ENCODE data around the gene SECISBP2. TPM values are rescaled to one million over a fixed set of nuclear protein-coding genes. Genes with fewer than 3 reads are reported as not detected.

Gene SECISBP2
- total and polyA plus RNA-seq, 2 of the 13 experiments (the other 11 are each of a cell fraction or from before 2014, with no cell fraction given), result 32.4 to 38.0 TPM

- CTCF ChIA-PET (ENCODE audit: low intra/inter-chr PET ratio, low total read pairs), result no interaction called here
- ATAC-seq, result no peak
- H3K36me3 ChIP-seq (replicated peaks in 1 of 2; ENCODE audit: control insufficient read depth in 1 of 2, insufficient read depth in 2 of 2, low read length in 2 of 2), result peaks cover 19 to 61% of the 10 kb centered on the region in 2 experiments
Measured at GRCh38 chr9:89347651-89348050, 29.4 kb downstream of the SECISBP2 start.

DNA sequence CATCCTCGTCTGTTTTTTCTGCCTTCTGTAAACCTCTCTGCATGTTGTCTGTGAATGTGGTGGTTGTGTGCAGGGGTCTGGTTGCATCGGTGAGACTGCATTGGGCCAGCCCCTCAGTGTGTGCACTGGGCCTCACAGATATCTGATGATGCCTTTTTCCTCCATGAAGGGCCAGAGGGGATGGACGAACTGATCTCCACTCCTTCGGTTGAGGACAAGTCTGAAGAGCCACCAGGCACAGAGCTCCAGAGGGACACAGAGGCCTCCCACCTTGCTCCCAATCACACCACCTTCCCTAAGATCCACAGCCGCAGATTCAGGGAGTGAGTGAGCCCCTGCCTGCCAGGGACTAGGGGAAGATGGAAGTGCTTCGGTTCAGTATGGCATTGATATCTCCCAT lies 31.3 kb downstream of the SECISBP2 start:
- FAIRE-seq, result no peak
- TF ChIP-seq, protein P1, sequence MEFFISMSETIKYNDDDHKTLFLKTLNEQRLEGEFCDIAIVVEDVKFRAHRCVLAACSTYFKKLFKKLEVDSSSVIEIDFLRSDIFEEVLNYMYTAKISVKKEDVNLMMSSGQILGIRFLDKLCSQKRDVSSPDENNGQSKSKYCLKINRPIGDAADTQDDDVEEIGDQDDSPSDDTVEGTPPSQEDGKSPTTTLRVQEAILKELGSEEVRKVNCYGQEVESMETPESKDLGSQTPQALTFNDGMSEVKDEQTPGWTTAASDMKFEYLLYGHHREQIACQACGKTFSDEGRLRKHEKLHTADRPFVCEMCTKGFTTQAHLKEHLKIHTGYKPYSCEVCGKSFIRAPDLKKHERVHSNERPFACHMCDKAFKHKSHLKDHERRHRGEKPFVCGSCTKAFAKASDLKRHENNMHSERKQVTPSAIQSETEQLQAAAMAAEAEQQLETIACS (CRISPR knock-in tag; IDR thresholded peaks at IDR 0.05), result no peak
- TF ChIP-seq ZNF614 (CRISPR knock-in tag; IDR thresholded peaks at IDR 0.05; ENCODE audit: borderline replicate concordance) (no peak), SETDB1 (CRISPR knock-in tag; IDR thresholded peaks at IDR 0.05; ENCODE audit: borderline replicate concordance) (no peak), AFF4 (CRISPR knock-in tag; IDR thresholded peaks at IDR 0.05) (no peak), ZNF580 (CRISPR knock-in tag; IDR thresholded peaks at IDR 0.05; ENCODE audit: borderline replicate concordance, low read depth) (no peak)

More at GRCh38 chr9:89347651-89348050, 29.4 kb downstream of the SECISBP2 start:
- BruUV-seq (replicated peaks), result no TSS peak
- H3K27me3 ChIP-seq (ENCODE audit: control insufficient read depth in 1 of 2, insufficient read depth in 2 of 2, low read length in 2 of 2), result no peaks in the 10 kb centered on the region
- H3K4me3 ChIP-seq (replicated peaks in 1 of 3; ENCODE audit: insufficient read depth in 1 of 3, low read depth in 2 of 3, low read length in 3 of 3), result no peak overlapping the region
- H3K4me2 ChIP-seq (ENCODE audit: low read depth, low read length), result no peak overlapping the region
- no peaks in the 10 kb centered on the region for H4K20me1 ChIP-seq (ENCODE audit: insufficient read depth, low read length)
- FAIRE-seq (no peak), DNase-seq (ENCODE audit: low spot score) (no peak)
- intact Hi-C loops (cut with micrococcal nuclease; ENCODE audit: unreplicated experiment), result no loop called here
- 98% methylated on average over 4 of the region's 5 CpGs for WGBS (ENCODE audit: low lambda C conversion rate)
- no peak overlapping the region for H2AFZ ChIP-seq (ENCODE audit: low read length)
- peaks cover 26% of the 10 kb centered on the region for H3K4me1 ChIP-seq (ENCODE audit: insufficient read depth, low read length)
- no peaks in the 10 kb centered on the region for H3K79me2 ChIP-seq (ENCODE audit: insufficient read depth, low read length)
- no peaks in the 10 kb centered on the region for H3K9me3 ChIP-seq (ENCODE audit: low read length)
- TF ChIP-seq, protein P2, sequence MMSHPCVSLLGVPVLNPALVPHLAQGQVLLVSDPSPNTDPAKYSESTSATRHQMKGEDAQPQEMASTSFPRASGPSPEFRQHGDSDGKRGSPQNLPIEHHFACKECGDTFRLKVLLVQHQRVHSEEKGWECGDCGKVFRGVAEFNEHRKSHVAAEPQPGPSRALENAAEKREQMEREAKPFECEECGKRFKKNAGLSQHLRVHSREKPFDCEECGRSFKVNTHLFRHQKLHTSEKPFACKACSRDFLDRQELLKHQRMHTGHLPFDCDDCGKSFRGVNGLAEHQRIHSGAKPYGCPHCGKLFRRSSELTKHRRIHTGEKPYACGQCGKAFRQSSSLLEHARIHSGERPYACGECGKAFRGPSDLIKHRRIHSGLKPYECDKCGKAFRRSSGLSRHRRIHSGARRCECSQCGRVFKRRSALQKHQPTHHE (CRISPR knock-in tag; IDR thresholded peaks at IDR 0.05; ENCODE audit: borderline replicate concordance), result no peak
- TF ChIP-seq ZNF773 (CRISPR knock-in tag; IDR thresholded peaks at IDR 0.05; ENCODE audit: borderline replicate concordance), result no peak
- no peak for TF ChIP-seq ZNF10 (CRISPR knock-in tag; IDR thresholded peaks at IDR 0.05; ENCODE audit: borderline replicate concordance, low read depth)
- no peak for TF ChIP-seq ZNF234 (CRISPR knock-in tag; conservative IDR thresholded peaks at IDR 0.05)
- TF ChIP-seq ISL2 (CRISPR knock-in tag; IDR thresholded peaks at IDR 0.05), result no peak
- no peak for TF ChIP-seq KAT7 (CRISPR knock-in tag; IDR thresholded peaks at IDR 0.05; ENCODE audit: borderline replicate concordance)
- TF ChIP-seq ZSCAN20 (CRISPR knock-in tag; IDR thresholded peaks at IDR 0.05; ENCODE audit: borderline replicate concordance), result no peak
- no peak overlapping the region for H3K27ac ChIP-seq (ENCODE audit: extremely low read length, insufficient read depth, low read length)
- H3K9ac ChIP-seq (ENCODE audit: insufficient read depth, low read depth, low read length), result no peak overlapping the region
- in situ Hi-C loops (cut with HindIII; ENCODE audit: extremely low pct_ligation_motif_present, low pct_unique_long_range_greater_than_20kb), result no loop called here
- POLR2A ChIA-PET, result interaction anchor here (0.9 kb wide), 1 partner anchor 31 kb away, joined by 6 read pairs; no protein-coding TSS in a partner anchor

More for the DNA sequence above, 31.3 kb downstream of the SECISBP2 start:
- no peak overlapping the region for H3K9ac ChIP-seq (ENCODE audit: insufficient read depth, low read depth, low read length)
- H3K36me3 ChIP-seq (replicated peaks in 1 of 2; ENCODE audit: control insufficient read depth in 1 of 2, insufficient read depth in 2 of 2, low read length in 2 of 2), result peaks cover 22 to 63% of the 10 kb centered on the region in 2 experiments
- in situ Hi-C loops (cut with HindIII; ENCODE audit: extremely low pct_ligation_motif_present, low pct_unique_long_range_greater_than_20kb) (no loop called here), intact Hi-C loops (cut with micrococcal nuclease; ENCODE audit: unreplicated experiment) (no loop called here)
- no peaks in the 10 kb centered on the region for H3K79me2 ChIP-seq (ENCODE audit: insufficient read depth, low read length)
- POLR2A ChIA-PET, result no interaction called here
- no peaks in the 10 kb centered on the region for H3K9me3 ChIP-seq (ENCODE audit: low read length)
- no peak overlapping the region for H3K4me3 ChIP-seq (replicated peaks in 1 of 3; ENCODE audit: insufficient read depth in 1 of 3, low read depth in 2 of 3, low read length in 3 of 3)
- H3K4me1 ChIP-seq (ENCODE audit: insufficient read depth, low read length), result peaks cover 45% of the 10 kb centered on the region
- H3K27ac ChIP-seq (ENCODE audit: extremely low read length, insufficient read depth, low read length), result no peak overlapping the region
- WGBS (ENCODE audit: low lambda C conversion rate), result 93% methylated on average over 6 of the region's 6 CpGs
- no peak overlapping the region for H3K4me2 ChIP-seq (ENCODE audit: low read depth, low read length)
- no peaks in the 10 kb centered on the region for H3K27me3 ChIP-seq (ENCODE audit: control insufficient read depth in 1 of 2, insufficient read depth in 2 of 2, low read length in 2 of 2)
- BruUV-seq (replicated peaks), result no TSS peak
- H2AFZ ChIP-seq (ENCODE audit: low read length), result no peak overlapping the region
- CTCF ChIA-PET (ENCODE audit: low intra/inter-chr PET ratio, low total read pairs), result no interaction called here
- ATAC-seq (no peak), DNase-seq (ENCODE audit: low spot score) (no peak)
- H4K20me1 ChIP-seq (ENCODE audit: insufficient read depth, low read length), result no peaks in the 10 kb centered on the region
